Sigmoid colon (tissue), 7 donors: ENCODE results near the gene MTURN. TPM values are rescaled to one million over a fixed set of nuclear protein-coding genes. Genes with fewer than 3 reads are reported as not detected.

ENCODE experiments used
- DNase-seq: peaks from one replicate; pipeline ENCODE4 v3.0.0-alpha.2; 2019
- H3K27ac ChIP-seq, 4 donors: fragments of 200-600 bp; sonication (generic); one replicate each; pipeline ENCODE4 v1.5.1; 2016 to 2019; ENCODE audit warnings: mild to moderate bottlenecking in 1 of 4
- H3K27me3 ChIP-seq, 3 donors: fragments of 200-600 bp; sonication (generic); one replicate each; pipeline ENCODE4 v1.5.1; 2019; ENCODE audit warnings: mild to moderate bottlenecking in 1 of 3
- H3K36me3 ChIP-seq, 4 donors: fragments of 200-600 bp; sonication (generic); one replicate each; pipeline ENCODE4 v1.5.1; 2016 to 2019
- H3K4me1 ChIP-seq, 4 donors: fragments of 200-600 bp; sonication (generic); one replicate each; pipeline ENCODE4 v1.5.1; 2017 to 2019
- H3K4me3 ChIP-seq, 4 donors: fragments of 200-600 bp; sonication (generic); one replicate each; pipeline ENCODE4 v1.5.1; 2017 to 2019; ENCODE audit warnings: mild to moderate bottlenecking in 2 of 4, moderate library complexity in 1 of 4
- H3K9me3 ChIP-seq, 4 donors: fragments of 200-600 bp in 3 of 4; sonication (generic) in 3 of 4; one replicate each; pipeline versions ENCODE4 v1.5.1 to v1.6.1; 2013 to 2019
- EP300 ChIP-seq, 4 donors: sonication (generic); formaldehyde crosslinking; IDR thresholded peaks; one replicate each; pipeline ENCODE4 v1.6.1; 2017; ENCODE audit warnings: antibody characterized with exemption in 4 of 4
- POLR2A ChIP-seq, 2 donors: fragments of 450-650 bp; IDR thresholded peaks; one replicate each; pipeline ENCODE4 v1.6.1; 2016; ENCODE audit warnings: antibody characterized with exemption in 2 of 2, mild to moderate bottlenecking in 2 of 2, moderate library complexity in 2 of 2
- POLR2AphosphoS5 ChIP-seq, 4 donors: sonication (generic); formaldehyde crosslinking; IDR thresholded peaks; one replicate each; pipeline ENCODE4 v1.6.1; 2017; ENCODE audit warnings: antibody characterized with exemption in 4 of 4
- WGBS, 2 donors: extraction: QIAGEN DNeasy Blood & Tissue Kit; methylation state at CpG; one replicate each; pipeline ENCODE4 v1.1.7; 2013; 5-methylcytosine and 5-hydroxymethylcytosine counted together
- intact Hi-C: fragments of 100-400 bp; cut with DNase I; formaldehyde crosslinking; loops from one replicate; pipeline ENCODE4 v1.15.1; 2023
- polyA plus RNA-seq, 3 donors: library from polyadenylated mRNA; stranded (reverse); fragments of 200-250 nt; gene quantifications; one replicate each; pipeline ENCODE4 v1.2.3, GENCODE V29; 2013
- total RNA-seq, 4 donors: library from RNA; depleted of rRNA; stranded (reverse); fragments of >200 nt; gene quantifications; one replicate each; pipeline ENCODE4 v1.1.0, GENCODE V29; 2016
- TF ChIP-seq, protein P1 (sequence below), 4 experiments: fragments of 450-650 bp in 3 of 4; fragments of 200-600 bp in 1 of 4; IDR thresholded peaks; one replicate each; pipeline ENCODE4 v1.5.1; 2016 to 2019; ENCODE audit warnings: antibody characterized with exemption in 4 of 4, mild to moderate bottlenecking in 3 of 4, moderate library complexity in 2 of 4
- donor health status: healthy with polysubstance abuse.
- donor health status: Bipolar disorder and iron deficiency.
- donor health status: healthy.

Gene MTURN
- total and polyA plus RNA-seq, 7 donors: 7.2 to 102 (median 75.9) TPM

- TF ChIP-seq POLR2AphosphoS5 (IDR thresholded peaks at IDR 0.05): no peak
- TF ChIP-seq POLR2A (IDR thresholded peaks at IDR 0.05): no peak
- TF ChIP-seq EP300 (IDR thresholded peaks at IDR 0.05): no peak
- TF ChIP-seq, protein P1, sequence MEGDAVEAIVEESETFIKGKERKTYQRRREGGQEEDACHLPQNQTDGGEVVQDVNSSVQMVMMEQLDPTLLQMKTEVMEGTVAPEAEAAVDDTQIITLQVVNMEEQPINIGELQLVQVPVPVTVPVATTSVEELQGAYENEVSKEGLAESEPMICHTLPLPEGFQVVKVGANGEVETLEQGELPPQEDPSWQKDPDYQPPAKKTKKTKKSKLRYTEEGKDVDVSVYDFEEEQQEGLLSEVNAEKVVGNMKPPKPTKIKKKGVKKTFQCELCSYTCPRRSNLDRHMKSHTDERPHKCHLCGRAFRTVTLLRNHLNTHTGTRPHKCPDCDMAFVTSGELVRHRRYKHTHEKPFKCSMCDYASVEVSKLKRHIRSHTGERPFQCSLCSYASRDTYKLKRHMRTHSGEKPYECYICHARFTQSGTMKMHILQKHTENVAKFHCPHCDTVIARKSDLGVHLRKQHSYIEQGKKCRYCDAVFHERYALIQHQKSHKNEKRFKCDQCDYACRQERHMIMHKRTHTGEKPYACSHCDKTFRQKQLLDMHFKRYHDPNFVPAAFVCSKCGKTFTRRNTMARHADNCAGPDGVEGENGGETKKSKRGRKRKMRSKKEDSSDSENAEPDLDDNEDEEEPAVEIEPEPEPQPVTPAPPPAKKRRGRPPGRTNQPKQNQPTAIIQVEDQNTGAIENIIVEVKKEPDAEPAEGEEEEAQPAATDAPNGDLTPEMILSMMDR (IDR thresholded peaks at IDR 0.05): no peak
- Histone ChIP-seq H3K4me3 (no peak overlapping the region), H3K4me1 (peaks cover 0 to 4% (median 0%) of the 10 kb centered on the region in 4 donors), H3K9me3 (no peaks in the 10 kb centered on the region), H3K27ac (no peak overlapping the region), H3K27me3 (no peaks in the 10 kb centered on the region), H3K36me3 (no peaks in the 10 kb centered on the region)
- 80 to 89% methylated on average over 5 of the region's 5 CpGs for WGBS, 2 donors
- intact Hi-C loops: no loop called here
- DNase-seq: no peak
These were observed 66.4 kb downstream of the MTURN start for GRCh38 chr7:30201161-30201666.

DNA sequence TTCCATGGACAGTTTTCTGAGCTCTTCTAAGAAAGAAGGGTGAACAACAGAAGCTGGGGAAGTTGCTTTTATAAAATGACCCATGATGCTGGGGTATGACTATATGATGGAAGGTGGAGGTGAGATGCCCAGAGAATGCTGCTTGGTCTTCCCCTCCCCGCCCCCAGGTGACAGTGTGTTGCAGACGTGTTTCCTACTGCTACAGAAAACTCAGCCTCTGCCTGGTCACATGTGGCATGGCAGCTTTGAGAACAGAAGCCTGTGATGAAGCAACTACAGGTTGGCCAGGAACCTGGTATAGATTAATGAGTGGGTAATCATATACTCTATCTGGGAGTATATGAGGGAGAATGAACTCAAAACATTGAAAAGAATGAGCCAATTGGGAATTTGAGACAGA lies 67.1 kb downstream of the MTURN start:
- no peaks in the 10 kb centered on the region for H3K36me3 ChIP-seq
- intact Hi-C loops: no loop called here
- no peak for TF ChIP-seq POLR2AphosphoS5 (IDR thresholded peaks at IDR 0.05)
- peaks cover 0 to 7% (median 0%) of the 10 kb centered on the region in 4 donors for H3K4me1 ChIP-seq
- no peak overlapping the region for H3K4me3 ChIP-seq
- DNase-seq: no peak
- H3K27ac ChIP-seq: no peak overlapping the region
- whole genome bisulfite sequencing, 2 donors: 85 to 89% methylated on average over 2 of the region's 2 CpGs
- no peaks in the 10 kb centered on the region for H3K9me3 ChIP-seq
- H3K27me3 ChIP-seq: no peaks in the 10 kb centered on the region

DNA sequence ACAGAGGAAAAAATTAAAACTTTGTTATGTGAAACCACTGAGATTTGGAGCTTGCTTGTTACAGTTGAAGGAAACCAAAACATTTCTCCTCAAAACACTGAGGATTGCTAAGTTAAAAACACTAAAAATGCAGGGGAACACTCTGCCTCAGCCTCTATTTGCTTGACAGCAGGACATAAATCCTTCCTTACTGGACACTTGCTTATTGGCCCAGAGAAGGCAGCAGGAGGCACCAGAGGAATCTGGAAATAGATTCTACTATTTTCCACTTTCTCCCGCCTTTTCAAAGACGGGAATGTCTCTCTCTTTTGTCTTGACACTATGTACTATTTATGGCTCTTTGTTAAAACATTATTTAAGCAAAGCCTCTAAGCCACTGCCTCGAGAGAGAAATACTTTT lies 67.9 kb downstream of the MTURN start:
- WGBS, 2 donors: 73 to 78% methylated on average over 3 of the region's 3 CpGs
- Histone ChIP-seq H3K27ac (no peak overlapping the region), H3K36me3 (no peaks in the 10 kb centered on the region), H3K4me1 (peaks cover 0 to 7% (median 0%) of the 10 kb centered on the region in 4 donors), H3K9me3 (no peaks in the 10 kb centered on the region), H3K27me3 (no peaks in the 10 kb centered on the region), H3K4me3 (no peak overlapping the region)
- DNase-seq: no peak
- TF ChIP-seq POLR2AphosphoS5 (IDR thresholded peaks at IDR 0.05): no peak
- TF ChIP-seq POLR2A (IDR thresholded peaks at IDR 0.05): no peak
- TF ChIP-seq, protein P1 (IDR thresholded peaks at IDR 0.05): no peak
- intact Hi-C loops: no loop called here

DNA sequence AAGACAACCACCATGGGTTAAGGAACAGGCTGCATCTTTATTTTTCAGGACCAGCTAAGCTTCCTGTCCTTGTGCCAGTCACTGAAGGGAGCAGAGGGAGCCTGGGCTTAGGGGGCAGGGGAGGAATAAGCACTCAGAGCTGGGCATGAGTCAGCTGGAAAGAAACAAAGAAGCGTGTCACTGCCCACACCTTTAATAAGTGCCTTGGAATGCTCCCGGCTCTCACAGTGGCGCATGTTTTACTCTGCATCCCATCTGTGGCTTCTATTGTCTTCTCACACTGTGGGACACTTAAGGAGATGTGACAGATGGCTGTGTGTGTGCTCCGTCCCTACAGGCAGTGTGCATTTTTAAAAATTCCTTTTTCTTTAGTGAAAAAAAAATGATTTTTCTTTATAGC lies 71.7 kb downstream of the MTURN start:
- Histone ChIP-seq H3K36me3 (no peaks in the 10 kb centered on the region), H3K27me3 (no peaks in the 10 kb centered on the region), H3K27ac (no peak overlapping the region), H3K9me3 (no peaks in the 10 kb centered on the region), H3K4me1 (peaks cover 0 to 7% (median 0%) of the 10 kb centered on the region in 4 donors), H3K4me3 (no peak overlapping the region)
- DNase-seq: no peak
- WGBS, 2 donors: 83 to 91% methylated on average over 4 of the region's 4 CpGs
- no peak for TF ChIP-seq EP300 (IDR thresholded peaks at IDR 0.05)
- TF ChIP-seq POLR2A (IDR thresholded peaks at IDR 0.05): no peak
- TF ChIP-seq, protein P1 (IDR thresholded peaks at IDR 0.05): no peak
- no peak for TF ChIP-seq POLR2AphosphoS5 (IDR thresholded peaks at IDR 0.05)
- intact Hi-C loops: no loop called here

- H3K27ac ChIP-seq: no peak overlapping the region
These were observed 72.2 kb downstream of the MTURN start for GRCh38 chr7:30206942-30207341.

More at GRCh38 chr7:30206942-30207341, 72.2 kb downstream of the MTURN start:
- WGBS, 2 donors: 84 to 86% methylated on average over 8 of the region's 8 CpGs
- Histone ChIP-seq H3K4me3 (no peak overlapping the region), H3K36me3 (no peaks in the 10 kb centered on the region), H3K4me1 (peaks cover 0 to 7% (median 0%) of the 10 kb centered on the region in 4 donors), H3K9me3 (no peaks in the 10 kb centered on the region), H3K27me3 (no peaks in the 10 kb centered on the region)
- TF ChIP-seq EP300 (IDR thresholded peaks at IDR 0.05) (no peak), POLR2AphosphoS5 (IDR thresholded peaks at IDR 0.05) (no peak), POLR2A (IDR thresholded peaks at IDR 0.05) (no peak)
- TF ChIP-seq, protein P1 (IDR thresholded peaks at IDR 0.05): no peak
- DNase-seq: no peak
- intact Hi-C loops: no loop called here
